HG02763 (cell line): Measurements from ENCODE around the gene CCDC186.

Experiments
- ATAC-seq: cut with Tn5 transposase; IDR thresholded peaks from one replicate; pipeline ENCODE4 v1.9.1; 2021; ENCODE audit warnings: mild to moderate bottlenecking, moderate library complexity; ENCODE audit not compliant: unreplicated experiment

The CCDC186 gene

DNA sequence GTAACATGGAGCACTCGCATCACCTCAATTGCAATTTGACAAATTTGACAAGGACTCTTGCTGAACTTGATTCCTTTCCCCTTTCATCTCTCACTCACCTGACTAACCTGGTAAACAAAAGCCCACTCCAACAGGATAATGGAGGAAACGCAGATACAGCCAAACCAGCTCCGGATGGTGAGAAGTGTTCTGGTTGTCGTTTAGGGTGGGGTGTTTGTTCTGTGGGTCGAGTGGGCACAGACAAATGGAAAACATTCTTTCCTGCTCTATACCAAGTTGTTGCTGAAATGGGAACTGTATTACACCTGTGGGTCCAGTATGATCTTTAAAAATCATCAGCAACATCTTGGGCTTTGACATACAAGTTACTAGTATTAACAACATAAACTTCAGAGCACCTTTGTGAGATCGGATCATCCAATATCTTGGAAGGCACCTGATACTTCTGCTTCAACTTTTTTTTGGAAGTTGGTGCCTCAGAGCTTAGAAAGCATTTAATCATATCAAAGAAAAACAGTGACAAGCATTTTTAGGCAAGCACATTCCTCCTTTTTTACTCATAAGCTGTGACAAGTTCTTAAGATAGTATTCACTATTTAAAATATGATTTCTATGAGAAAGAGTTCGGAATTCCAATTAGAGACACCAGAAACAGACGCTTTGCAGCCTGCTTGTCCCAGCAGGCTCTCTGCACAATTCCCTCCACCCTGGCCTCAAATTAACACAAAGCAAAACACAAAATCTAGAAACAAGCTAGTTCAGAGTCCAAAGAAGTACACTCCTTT, 58.1 kb downstream of the CCDC186 start:
- no peak for ATAC-seq

DNA sequence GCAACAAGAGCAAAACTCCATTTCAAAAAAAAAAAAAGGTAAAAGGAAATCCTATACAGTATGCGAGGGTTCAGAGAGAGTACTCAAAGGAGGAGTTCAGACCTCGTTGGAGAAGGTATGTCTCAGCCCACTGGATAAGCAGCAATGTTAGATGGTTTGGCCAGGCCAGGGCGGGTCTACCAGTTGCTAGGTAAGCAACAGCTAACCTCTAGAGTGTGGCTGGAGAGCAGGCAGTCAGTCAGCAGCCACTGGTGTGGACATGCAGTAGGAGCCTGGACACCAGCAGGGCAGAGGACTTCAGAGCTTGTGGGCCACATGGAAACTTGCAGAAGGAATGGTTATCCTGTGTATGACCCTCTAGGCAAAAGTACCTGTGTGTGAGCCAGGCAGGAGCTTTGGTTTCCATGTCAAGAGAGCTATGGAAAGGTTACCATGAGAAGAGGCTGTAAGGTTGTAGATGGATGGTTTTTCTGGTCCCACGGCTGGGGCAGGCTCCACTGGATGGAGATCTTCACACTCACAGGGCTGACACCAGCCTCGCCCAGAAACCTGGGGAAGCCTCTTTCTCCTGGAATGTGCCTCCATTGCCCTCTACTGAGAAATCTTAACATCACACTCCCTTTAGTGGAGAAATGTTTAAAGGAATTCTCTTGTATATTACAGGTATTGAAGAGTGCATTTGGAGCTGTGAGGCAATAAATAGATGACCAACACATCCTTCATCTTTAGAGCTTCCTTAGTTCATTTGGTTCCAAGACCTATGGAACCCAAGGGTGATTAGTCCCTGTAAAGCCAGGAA, 63.6 kb downstream of the CCDC186 start:
- ATAC-seq, result no peak

DNA sequence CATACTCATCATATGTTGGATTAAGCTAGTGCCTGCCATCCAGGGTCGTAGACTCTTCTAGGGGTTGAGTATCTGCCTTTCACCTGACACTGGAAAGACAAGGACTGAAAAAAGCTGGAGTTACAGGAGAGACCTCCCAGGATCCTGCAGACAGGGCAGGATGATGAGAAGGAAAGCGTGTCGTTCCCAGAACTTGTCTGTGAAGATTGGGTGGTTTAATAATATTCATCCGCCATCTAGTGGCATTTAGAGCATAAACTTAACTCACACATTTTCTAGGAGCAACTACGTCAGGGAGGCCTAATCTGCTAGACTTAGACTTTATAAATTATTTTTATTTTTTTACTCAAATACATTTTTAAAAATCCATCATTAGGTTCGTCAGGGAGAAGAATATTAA, 70.7 kb downstream of the CCDC186 start:
- no peak for ATAC-seq

GRCh38 chr10:114102256-114102655, 71.7 kb downstream of the CCDC186 start:
- no peak for ATAC-seq

GRCh38 chr10:114100848-114101741, 72.9 kb downstream of the CCDC186 start:
- ATAC-seq, result no peak

DNA sequence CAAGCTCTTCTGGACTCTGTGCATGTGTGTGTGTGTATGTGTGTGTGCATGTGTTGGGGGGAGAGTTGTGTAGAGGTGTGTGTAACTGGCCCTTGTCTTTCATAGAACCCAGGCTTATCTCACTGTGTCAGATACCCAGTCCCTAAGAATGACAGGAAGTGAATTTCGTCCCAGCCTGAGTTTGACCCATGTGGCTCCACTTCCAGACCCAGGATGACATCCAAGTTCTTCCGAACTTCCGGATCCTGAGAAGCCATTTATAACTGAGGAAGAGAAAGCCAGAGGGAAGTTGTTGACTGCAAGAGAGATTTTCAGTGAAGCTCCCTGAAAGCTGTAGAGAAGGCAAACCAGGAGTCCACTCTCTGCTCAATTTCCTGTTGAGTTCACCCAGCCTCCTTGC, 77.1 kb downstream of the CCDC186 start:
- ATAC-seq, result no peak

DNA sequence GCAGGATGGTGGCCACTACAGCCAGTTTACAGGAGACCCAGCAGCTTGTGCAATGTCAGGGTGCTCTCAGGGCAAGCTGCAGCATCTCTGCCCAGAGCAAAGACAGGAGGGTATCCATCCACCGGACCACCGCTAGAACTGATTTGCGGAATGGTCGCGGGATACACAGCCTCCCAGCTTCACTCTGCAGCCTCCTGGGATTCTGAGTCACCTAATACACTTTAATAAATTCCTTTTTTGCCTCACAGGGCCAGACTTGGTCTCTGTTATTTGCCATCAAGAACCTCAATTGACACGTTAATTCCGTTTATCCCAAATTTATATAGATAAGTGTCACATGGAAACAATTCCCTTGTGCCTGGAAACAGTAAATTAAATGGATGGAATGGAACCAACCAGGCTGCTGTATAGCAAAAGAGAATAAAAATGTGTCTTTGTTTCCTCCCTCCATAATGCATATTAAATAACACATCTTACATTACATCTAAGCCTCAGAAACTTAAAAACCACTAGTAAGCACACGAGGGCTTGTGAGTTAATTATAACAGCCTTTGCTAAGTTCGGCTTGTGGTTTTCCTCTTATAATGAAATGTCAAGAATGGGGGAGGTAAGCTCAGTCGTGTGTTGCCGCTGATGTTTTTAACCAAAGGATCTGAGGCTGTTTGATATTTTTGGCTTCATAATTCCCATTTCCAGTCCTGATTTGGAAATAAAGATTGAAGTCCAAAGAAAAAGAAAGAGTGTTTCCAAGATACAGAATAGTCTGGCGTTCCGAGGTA, 78.3 kb downstream of the CCDC186 start:
- ATAC-seq, result peak; percentile 38

- ATAC-seq, result peak; percentile 41
These were observed 79.2 kb downstream of the CCDC186 start for GRCh38 chr10:114094795-114095194.

- no peak for ATAC-seq
These were observed 86.3 kb downstream of the CCDC186 start for GRCh38 chr10:114087655-114088054.

DNA sequence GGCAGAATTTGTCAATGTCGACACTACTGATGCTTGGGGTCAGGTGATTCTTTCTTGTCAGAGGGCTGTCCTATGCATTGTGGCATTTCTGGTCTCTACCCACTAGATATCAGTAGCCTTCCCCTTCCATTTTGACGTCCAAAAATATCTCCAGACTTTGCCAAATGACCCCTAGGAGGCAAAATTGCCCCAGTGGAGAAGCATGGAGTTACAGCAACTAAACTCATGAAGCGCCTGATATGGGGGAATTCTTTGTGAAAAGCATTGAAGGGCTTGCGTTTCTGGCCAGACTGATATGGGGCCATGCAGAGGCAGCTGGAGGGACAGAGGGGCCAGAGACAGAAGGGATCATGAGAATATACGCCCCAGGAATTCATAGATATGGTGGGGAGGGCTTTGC, 86.7 kb downstream of the CCDC186 start:
- ATAC-seq, result no peak

GRCh38 chr10:114084215-114084614, 89.8 kb downstream of the CCDC186 start:
- ATAC-seq, result no peak

DNA sequence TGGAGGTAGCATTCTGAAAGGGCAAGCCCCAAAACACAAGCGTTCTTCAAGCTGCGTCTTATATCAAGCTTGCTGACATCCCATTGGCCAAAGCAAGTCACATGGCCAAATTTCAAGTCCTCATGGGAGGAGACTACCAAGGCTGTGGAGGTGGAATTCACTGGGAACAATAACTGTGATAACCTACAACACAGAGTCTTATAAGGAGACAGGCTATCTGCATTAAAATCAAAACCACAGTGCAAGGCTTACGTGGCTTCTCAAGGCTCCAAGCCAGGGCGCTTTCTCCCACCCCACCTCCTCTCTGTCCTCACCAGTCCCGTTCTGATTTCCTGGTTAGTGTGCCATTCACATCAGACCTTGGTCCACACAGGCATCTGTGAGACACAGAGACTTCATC, 91.0 kb downstream of the CCDC186 start:
- no peak for ATAC-seq

DNA sequence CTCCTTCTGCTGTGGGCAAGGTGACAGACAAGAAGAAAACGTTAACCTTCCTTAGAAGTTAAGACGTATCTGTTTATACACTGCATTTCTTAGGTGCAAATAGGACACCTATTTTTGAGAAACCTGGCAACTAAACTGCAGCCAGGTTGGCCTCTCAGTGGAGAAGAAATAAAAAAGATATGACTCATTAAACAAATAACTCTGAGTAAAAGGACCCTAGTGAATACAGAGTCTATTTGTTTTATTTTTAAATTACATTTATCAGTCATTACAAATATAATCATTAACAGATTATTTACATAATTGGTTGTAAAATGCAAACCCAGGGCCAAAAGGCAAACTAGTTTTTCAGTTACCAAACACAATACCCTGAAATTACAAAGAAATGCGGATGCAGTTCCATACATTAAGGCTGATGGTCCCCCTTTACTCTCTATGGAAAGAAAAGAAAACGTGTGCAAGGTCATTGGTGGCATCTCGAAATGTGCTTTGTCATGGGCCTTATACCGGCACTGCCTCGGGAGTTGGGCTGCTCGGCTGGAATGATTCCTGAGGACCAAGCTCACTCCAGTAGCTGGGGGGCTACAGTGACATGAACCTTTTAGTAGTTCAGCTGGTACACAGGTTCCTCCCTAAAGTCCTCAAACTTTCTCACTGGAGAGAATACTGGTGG, 92.0 kb downstream of the CCDC186 start:
- ATAC-seq, result no peak

DNA sequence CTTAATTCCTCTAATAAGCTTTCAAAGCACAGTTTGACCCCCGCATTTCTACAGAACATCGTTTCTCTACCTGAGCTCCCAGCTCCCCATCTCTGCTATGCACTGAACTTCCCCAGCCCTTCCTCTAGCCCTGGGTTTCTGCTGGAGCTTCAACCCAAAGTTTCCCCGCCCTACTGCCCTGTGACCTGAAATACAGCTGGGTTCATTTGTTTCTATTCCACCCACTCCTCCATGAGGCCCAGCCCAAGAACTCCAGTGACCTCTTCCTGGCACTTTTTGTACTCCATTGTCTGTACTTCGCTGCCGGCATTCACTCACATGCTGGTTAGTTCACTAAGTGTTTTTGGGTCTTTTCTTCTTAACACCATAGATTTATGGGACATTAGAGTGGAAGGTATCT, 94.6 kb downstream of the CCDC186 start:
- no peak for ATAC-seq

DNA sequence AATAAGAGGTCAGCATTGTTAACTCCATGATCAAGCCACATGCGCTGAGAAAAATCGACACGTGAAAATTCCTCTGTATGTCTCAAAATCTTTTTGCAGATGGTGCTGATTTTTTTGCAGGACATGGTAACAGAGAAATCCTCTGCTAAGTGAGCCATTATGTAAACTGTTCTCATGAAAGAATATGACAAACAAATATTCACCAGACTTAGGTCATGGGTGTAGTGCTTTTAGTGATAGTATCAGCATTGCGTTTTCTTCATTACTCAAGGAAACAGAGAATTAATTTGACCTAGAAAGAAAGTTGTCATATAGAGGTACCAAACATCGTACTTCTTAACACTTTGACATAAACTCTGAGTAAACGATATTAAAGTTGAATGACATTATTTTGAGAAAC, 95.7 kb downstream of the CCDC186 start:
- ATAC-seq, result no peak

- no peak for ATAC-seq
These were observed 96.2 kb downstream of the CCDC186 start for GRCh38 chr10:114077815-114078219.

DNA sequence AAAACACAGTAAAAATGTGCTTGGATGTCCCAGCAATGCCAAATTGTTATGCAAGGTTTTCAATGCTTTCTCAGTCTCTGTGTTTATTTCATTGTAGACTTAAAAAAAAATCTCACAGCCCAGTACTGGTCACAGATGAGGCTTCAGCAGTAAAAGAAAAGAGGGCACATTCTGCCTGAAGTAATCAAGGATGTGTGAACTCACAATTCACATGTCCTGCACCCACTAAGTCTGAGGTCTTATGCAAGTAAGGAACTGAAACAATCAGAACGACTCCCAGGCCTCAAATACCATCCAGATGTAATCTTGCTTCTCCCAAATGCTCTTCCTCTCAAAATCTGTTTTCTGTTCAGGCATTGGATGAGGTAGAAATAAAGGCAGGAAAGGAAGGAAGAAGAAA, 96.7 kb downstream of the CCDC186 start:
- ATAC-seq, result no peak

DNA sequence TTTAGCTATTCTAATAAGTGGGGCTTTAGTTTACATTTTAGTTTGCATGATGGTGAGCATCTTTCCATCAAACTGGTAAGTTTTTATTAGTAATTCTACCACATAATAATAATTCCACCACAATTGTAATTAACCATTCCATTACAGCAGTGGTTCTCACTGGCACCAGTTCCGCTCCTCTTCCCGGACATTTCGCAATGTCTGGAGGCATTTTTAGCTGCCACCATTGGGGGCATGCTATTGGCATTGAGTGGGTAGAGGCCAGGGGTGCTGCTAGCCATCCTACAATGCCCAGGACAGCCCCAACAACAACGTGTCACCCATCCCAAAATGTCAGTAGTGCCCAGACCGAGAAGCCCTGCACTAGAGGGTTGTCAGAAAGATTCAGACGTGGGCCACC, 98.9 kb downstream of the CCDC186 start:
- no peak for ATAC-seq

- no peak for ATAC-seq
These were observed 100.4 kb downstream of the CCDC186 start for GRCh38 chr10:114073395-114074186.
